Glomerular visceral epithelial cell (primary cell): ENCODE results near the gene IRAK1BP1.
"Not testable (repeated sequence)": the region's sequence is repeated elsewhere in the genome, so short reads cannot be mapped to it uniquely, and the experiment has no call there.

Experiments
- DNase-seq: peaks from one replicate; pipeline ENCODE4 v3.0.0-alpha.2; 2016; ENCODE audit errors: extremely low spot score

The IRAK1BP1 gene

GRCh38 chr6:78889901-78890300, 22.6 kb downstream of the IRAK1BP1 start:
- DNase-seq = not testable (repeated sequence)

- no peak for DNase-seq
These were observed 28.9 kb downstream of the IRAK1BP1 start for GRCh38 chr6:78896227-78896626.

- DNase-seq = no peak
These were observed 41.3 kb downstream of the IRAK1BP1 start for GRCh38 chr6:78908621-78909020.

- DNase-seq = no peak
These were observed 42.0 kb downstream of the IRAK1BP1 start for GRCh38 chr6:78909391-78909790.

- no peak for DNase-seq
These were observed 42.7 kb downstream of the IRAK1BP1 start for GRCh38 chr6:78910010-78910409.

- DNase-seq = peak; percentile 28
These were observed 43.3 kb downstream of the IRAK1BP1 start for GRCh38 chr6:78910591-78911171.

GRCh38 chr6:78911218-78911940, 44.0 kb downstream of the IRAK1BP1 start:
- no peak for DNase-seq

- no peak for DNase-seq
These were observed 49.1 kb downstream of the IRAK1BP1 start for GRCh38 chr6:78916411-78916810.

GRCh38 chr6:78917788-78918187, 50.4 kb downstream of the IRAK1BP1 start:
- no peak for DNase-seq

GRCh38 chr6:78921168-78921567, 53.8 kb downstream of the IRAK1BP1 start:
- not testable (repeated sequence) for DNase-seq

- no peak for DNase-seq
These were observed 58.0 kb downstream of the IRAK1BP1 start for GRCh38 chr6:78925317-78925716.

GRCh38 chr6:78935553-78935952, 68.2 kb downstream of the IRAK1BP1 start:
- no peak for DNase-seq

GRCh38 chr6:78936515-78936914, 69.2 kb downstream of the IRAK1BP1 start:
- DNase-seq = no peak

GRCh38 chr6:78942446-78942845, 75.1 kb downstream of the IRAK1BP1 start:
- no peak for DNase-seq

- DNase-seq = no peak
These were observed 80.2 kb downstream of the IRAK1BP1 start for GRCh38 chr6:78947529-78947928.

GRCh38 chr6:78947962-78948361, 80.6 kb downstream of the IRAK1BP1 start:
- DNase-seq = no peak

- DNase-seq = no peak
These were observed 81.4 kb downstream of the IRAK1BP1 start for GRCh38 chr6:78948785-78949184.

GRCh38 chr6:78952362-78952761, 85.0 kb downstream of the IRAK1BP1 start:
- DNase-seq = no peak
